Measurements from ENCODE around the gene SWSAP1. TPM values are rescaled to one million over a fixed set of nuclear protein-coding genes. Genes with fewer than 3 reads are reported as not detected.
"Not testable (repeated sequence)": the region's sequence is repeated elsewhere in the genome, so short reads cannot be mapped to it uniquely, and the experiment has no call there.

Gene SWSAP1
- total RNA-seq, 1 donor from 2014 or later: 4.5 TPM

DNA sequence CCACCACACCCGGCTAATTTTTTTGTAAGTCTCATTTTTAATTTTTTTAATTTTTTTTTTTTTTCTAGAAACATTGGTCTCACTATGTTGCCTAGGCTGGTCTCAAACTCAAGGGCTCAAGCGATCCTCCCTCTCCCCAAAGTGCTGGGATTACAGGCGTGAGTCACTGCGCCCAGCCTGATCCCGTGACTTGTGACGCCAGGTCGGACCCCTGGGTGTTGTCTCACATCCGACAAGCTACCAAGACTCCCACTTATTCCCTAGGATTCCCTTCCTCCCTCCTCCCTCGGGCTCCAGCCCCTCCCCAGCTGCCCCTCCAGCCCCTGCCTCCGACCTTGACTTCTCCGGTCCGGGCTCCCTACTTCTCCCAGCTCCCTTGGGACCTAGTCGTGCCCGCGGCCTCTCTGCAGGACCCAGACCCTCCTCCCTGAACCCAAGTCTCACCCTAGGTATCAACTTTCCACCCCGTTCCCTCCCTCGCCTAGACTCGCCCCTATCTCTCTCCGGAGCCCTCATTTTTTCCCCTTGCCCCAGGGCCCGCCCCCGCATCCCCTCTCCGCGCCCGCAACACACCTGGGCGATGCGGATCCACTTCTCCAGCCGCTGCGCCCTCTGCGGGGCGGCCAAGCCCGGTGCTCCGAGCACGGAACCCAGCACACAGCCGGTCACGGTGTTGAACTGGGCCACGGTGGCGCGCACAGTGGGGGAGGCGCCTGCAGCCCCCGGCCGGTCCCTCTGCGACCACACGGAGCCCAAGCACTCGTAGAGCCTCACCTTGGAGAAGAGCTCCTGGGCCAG, 31.6 kb downstream of the SWSAP1 start:
- no peaks in the 10 kb centered on the region for H3K27me3 ChIP-seq
- no peak overlapping the region for H3K4me3 ChIP-seq

DNA sequence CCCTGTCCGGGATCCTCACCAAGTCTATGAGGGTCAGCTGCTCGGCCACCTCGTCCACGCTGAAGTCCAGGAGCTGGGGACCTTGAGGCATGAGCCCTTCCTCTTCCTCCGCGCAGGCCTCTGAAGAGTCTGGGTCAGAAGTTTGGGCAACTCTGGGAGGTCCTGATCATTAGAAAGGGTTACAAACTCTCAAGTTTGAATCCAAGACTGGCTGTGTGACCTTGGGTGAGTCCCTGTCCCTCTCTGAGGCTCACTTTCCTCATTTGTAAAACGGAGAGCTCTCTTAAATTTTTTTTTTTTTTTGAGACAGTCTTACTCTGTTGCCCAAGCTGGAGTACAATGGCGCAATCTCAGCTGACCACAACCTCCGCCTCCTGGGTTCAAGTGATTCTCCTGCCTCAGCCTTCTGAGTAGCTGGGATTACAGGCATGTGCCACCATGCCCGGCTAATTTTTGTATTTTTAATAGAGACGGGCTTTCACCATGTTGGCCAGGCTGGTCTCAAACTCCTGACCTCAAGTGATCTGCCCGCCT, 32.3 kb downstream of the SWSAP1 start:
- H3K4me1 ChIP-seq; H3K4me3 ChIP-seq; H3K36me3 ChIP-seq; DNase-seq (ENCODE audit: low spot score in 2 of 2); H3K27ac ChIP-seq; H3K27me3 ChIP-seq; H3K9me3 ChIP-seq; intact Hi-C loops (cut with DNase I): not testable (repeated sequence)

More for the DNA sequence above, 31.6 kb downstream of the SWSAP1 start:
- intact Hi-C loops (cut with DNase I): no loop called here
- no peak overlapping the region for H3K27ac ChIP-seq
- DNase-seq (ENCODE audit: low spot score in 2 of 2): no peak
- no peaks in the 10 kb centered on the region for H3K9me3 ChIP-seq
- H3K36me3 ChIP-seq: peaks cover 0 to 5% of the 10 kb centered on the region in 2 donors
- TF ChIP-seq, protein P1, sequence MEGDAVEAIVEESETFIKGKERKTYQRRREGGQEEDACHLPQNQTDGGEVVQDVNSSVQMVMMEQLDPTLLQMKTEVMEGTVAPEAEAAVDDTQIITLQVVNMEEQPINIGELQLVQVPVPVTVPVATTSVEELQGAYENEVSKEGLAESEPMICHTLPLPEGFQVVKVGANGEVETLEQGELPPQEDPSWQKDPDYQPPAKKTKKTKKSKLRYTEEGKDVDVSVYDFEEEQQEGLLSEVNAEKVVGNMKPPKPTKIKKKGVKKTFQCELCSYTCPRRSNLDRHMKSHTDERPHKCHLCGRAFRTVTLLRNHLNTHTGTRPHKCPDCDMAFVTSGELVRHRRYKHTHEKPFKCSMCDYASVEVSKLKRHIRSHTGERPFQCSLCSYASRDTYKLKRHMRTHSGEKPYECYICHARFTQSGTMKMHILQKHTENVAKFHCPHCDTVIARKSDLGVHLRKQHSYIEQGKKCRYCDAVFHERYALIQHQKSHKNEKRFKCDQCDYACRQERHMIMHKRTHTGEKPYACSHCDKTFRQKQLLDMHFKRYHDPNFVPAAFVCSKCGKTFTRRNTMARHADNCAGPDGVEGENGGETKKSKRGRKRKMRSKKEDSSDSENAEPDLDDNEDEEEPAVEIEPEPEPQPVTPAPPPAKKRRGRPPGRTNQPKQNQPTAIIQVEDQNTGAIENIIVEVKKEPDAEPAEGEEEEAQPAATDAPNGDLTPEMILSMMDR (IDR thresholded peaks at IDR 0.05): peak in 1 of 3 experiments; percentile 21
- H3K4me1 ChIP-seq: no peaks in the 10 kb centered on the region

DNA sequence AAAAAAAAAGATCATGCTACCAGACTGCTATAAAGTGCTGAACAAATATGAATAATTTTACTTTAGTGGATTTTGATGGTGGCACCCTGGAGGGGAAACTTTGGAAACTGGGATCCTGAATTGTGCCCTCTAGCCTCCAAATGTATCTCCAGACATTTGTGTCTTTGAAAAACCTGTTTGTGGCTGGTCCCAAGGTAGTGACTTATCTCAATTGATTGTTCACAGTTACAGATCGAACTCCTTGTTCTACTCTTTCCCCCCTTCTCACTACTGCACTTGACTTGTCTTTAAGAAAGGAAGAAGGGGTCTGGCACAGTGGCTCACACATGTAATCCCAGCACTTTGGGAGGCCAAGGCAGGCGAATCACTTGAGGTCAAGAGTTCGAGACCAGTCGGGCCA, 34.1 kb downstream of the SWSAP1 start:
- H3K4me3 ChIP-seq: no peak overlapping the region
- DNase-seq (ENCODE audit: low spot score in 2 of 2): no peak
- TF ChIP-seq, protein P1 (IDR thresholded peaks at IDR 0.05): no peak

DNA sequence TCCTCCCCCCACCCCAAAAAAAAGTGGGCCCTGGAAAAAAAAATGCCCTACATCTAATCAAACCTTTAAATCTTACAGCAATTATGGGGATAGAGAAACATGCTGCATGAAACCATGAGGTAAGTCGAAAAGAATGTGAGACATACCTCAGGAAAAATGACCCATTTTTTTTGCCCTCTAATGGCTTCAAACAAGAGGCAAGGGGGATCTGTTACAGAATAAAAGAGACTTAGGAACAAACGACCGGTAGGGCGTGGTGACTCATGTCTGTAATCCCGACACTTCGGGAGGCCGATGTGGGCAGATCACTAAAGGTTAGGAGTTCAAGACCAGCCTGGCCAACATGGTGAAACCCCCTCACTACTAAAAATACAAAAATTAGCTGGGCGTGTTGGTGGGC, 36.2 kb downstream of the SWSAP1 start:
- Histone ChIP-seq H3K4me3 (no peak overlapping the region), H3K27ac (no peak overlapping the region), H3K27me3 (no peaks in the 10 kb centered on the region), H3K9me3 (no peaks in the 10 kb centered on the region), H3K4me1 (no peaks in the 10 kb centered on the region), H3K36me3 (no peaks in the 10 kb centered on the region)
- DNase-seq (ENCODE audit: low spot score in 2 of 2): no peak
- intact Hi-C loops (cut with DNase I): no loop called here
- TF ChIP-seq, protein P1 (IDR thresholded peaks at IDR 0.05): no peak

More for the DNA sequence above, 34.1 kb downstream of the SWSAP1 start:
- H3K27ac ChIP-seq: no peak overlapping the region
- H3K27me3 ChIP-seq: no peaks in the 10 kb centered on the region
- intact Hi-C loops (cut with DNase I): no loop called here
- no peaks in the 10 kb centered on the region for H3K4me1 ChIP-seq
- no peaks in the 10 kb centered on the region for H3K9me3 ChIP-seq
- no peaks in the 10 kb centered on the region for H3K36me3 ChIP-seq

DNA sequence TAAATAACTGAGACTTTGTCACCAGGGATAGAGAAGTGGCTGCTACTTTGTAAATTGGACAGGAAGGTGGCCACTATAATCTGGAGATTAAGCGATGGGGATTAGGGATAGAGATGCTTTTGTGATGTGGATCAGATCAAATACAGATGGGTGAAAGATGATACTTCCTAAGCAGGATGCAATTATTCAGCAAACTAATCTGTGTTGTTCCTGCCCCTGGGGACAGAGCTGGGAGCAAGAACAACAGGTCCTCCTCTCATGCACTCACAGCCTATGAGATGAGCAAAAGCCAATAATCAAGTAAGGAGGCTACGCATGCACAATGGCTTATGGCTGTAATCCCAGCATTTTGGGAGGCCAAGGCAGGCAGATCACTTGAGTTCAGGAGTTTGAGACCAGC, 40.1 kb downstream of the SWSAP1 start:
- peaks cover 0 to 10% of the 10 kb centered on the region in 2 donors for H3K4me1 ChIP-seq
- TF ChIP-seq, protein P1 (IDR thresholded peaks at IDR 0.05): no peak
- no peak overlapping the region for H3K27ac ChIP-seq
- no peak overlapping the region for H3K4me3 ChIP-seq
- no peak for DNase-seq (ENCODE audit: low spot score in 2 of 2)
- no peaks in the 10 kb centered on the region for H3K27me3 ChIP-seq
- no peaks in the 10 kb centered on the region for H3K36me3 ChIP-seq
- intact Hi-C loops (cut with DNase I): no loop called here
- no peaks in the 10 kb centered on the region for H3K9me3 ChIP-seq

DNA sequence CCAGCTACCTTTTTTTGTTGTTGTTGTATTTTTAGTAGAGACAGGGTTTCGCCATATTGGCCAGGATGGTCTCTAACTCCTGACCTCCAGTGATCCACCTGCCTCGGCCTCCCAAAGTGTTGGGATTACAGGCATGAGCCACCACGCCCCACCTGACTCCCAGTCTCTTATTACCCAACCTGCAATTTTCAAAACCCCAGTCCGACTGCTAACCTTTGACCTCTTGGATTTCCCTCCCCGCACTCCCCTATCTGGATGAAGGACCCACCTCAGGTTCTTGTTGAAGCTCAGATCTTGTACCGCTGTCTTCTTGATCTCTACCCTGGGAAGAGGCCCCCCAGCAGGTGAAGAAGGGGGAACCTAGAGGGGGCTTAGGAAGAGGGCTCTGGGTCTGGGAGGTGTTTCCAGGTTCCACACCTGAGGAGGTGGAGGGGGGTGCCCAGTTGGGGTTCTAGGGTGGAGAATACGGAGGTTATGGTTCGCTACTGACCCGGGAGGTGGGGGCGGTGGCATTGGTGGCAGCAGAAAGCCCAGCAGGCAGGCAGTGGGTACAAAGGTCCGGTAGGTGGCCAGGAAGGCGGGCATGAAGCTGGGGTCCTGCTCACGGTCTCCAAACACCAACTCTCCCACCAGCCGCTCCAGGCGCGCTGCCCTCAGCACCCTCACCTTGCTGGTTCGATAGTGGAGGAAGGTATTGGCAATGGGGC, 42.0 kb downstream of the SWSAP1 start:
- Histone ChIP-seq H3K9me3 (no peaks in the 10 kb centered on the region), H3K4me3 (no peak overlapping the region), H3K4me1 (peaks cover 13 to 28% of the 10 kb centered on the region in 2 donors), H3K27ac (no peak overlapping the region), H3K36me3 (no peaks in the 10 kb centered on the region), H3K27me3 (no peaks in the 10 kb centered on the region)
- TF ChIP-seq, protein P1 (IDR thresholded peaks at IDR 0.05): no peak
- intact Hi-C loops (cut with DNase I): no loop called here
- no peak for DNase-seq (ENCODE audit: low spot score in 2 of 2)
